Measurements from ENCODE around the gene NAPB. TPM values are rescaled to one million over a fixed set of nuclear protein-coding genes. Genes with fewer than 3 reads are reported as not detected.

NAPB gene
- total RNA-seq, 1 experiment from 2014 or later = 10.1 TPM

- no TSS peak for BruUV-seq (replicated peaks)
- ChIA-PET POLR2A (interaction anchor here (0.6 to 3.2 kb wide), 10 partner anchors 8 to 846 kb away, joined by 3 to 41 read pairs (median 4); partner anchors contain the start of gene NXT1), CTCF (interaction anchor here (0.9 to 1.9 kb wide), 5 partner anchors 8 to 666 kb away, joined by 4 to 16 read pairs (median 5); partner anchors contain the start of genes NAPB and NXT1)
- H3K27ac Mint-ChIP-seq (ENCODE audit: unreplicated experiment) = peak overlapping the region; percentile 98
- peak overlapping the region; percentile 75 for H3K4me3 ChIP-seq (ENCODE audit: low read depth, low read length)
- H3K4me1 Mint-ChIP-seq (ENCODE audit: low read depth, unreplicated experiment) = peaks cover 9% of the 10 kb centered on the region
- peak; percentile 100 for DNase-seq
- H3K4me1 ChIP-seq = peaks cover 18% of the 10 kb centered on the region; the same call in 1 of the 2 replicates
- peak overlapping the region; percentile 91 for H3K4me3 Mint-ChIP-seq (ENCODE audit: unreplicated experiment)
- no peaks in the 10 kb centered on the region for H3K27me3 ChIP-seq (replicated peaks; ENCODE audit: control insufficient read depth, insufficient read depth, low read length)
- no peak for TF ChIP-seq CTCF (IDR thresholded peaks at IDR 0.05; ENCODE audit: insufficient read depth in 1 of 2, low read depth in 1 of 2, low read length in 1 of 2, severe bottlenecking in 1 of 2, unreplicated experiment in 1 of 2)
- H3K36me3 ChIP-seq (ENCODE audit: control insufficient read depth, insufficient read depth, low read length) = 0 out of 2 replicates have a peak, but pooled peaks cover 2% of the 10 kb centered on the region
- no peaks in the 10 kb centered on the region for H3K9me3 Mint-ChIP-seq (ENCODE audit: unreplicated experiment)
- no peaks in the 10 kb centered on the region for H3K27me3 Mint-ChIP-seq (ENCODE audit: insufficient read depth, unreplicated experiment)
- no peaks in the 10 kb centered on the region for H3K9me3 ChIP-seq
- intact Hi-C loops (cut with micrococcal nuclease; ENCODE audit: unreplicated experiment) = loop anchor here (1.0 to 10.0 kb wide), 3 partner anchors 8 to 773 kb away; partner anchors contain the start of genes CST9, FOXA2 and NXT1
- peaks cover 52% of the 10 kb centered on the region for H3K36me3 Mint-ChIP-seq (ENCODE audit: insufficient read depth, unreplicated experiment)
Observed at GRCh38 chr20:23357767-23358562, 63.3 kb downstream of the NAPB start.

- Histone ChIP-seq H3K27me3 (replicated peaks; ENCODE audit: control insufficient read depth, insufficient read depth, low read length) (no peaks in the 10 kb centered on the region), H3K4me3 (ENCODE audit: low read depth, low read length) (no peak overlapping the region), H3K4me1 (peaks cover 18% of the 10 kb centered on the region; the same call in 1 of the 2 replicates), H3K36me3 (ENCODE audit: control insufficient read depth, insufficient read depth, low read length) (0 out of 2 replicates have a peak, but pooled peaks cover 2% of the 10 kb centered on the region), H3K9me3 (no peaks in the 10 kb centered on the region)
- no peak for DNase-seq
- intact Hi-C loops (cut with micrococcal nuclease; ENCODE audit: unreplicated experiment) = loop anchor here (10.0 kb wide), 2 partner anchors 249 to 771 kb away; partner anchors contain the start of genes CST9 and FOXA2
- Mint-ChIP-seq H3K4me3 (ENCODE audit: unreplicated experiment) (peak overlapping the region; percentile 27), H3K27me3 (ENCODE audit: insufficient read depth, unreplicated experiment) (no peaks in the 10 kb centered on the region), H3K9me3 (ENCODE audit: unreplicated experiment) (no peaks in the 10 kb centered on the region), H3K4me1 (ENCODE audit: low read depth, unreplicated experiment) (peaks cover 12% of the 10 kb centered on the region), H3K36me3 (ENCODE audit: insufficient read depth, unreplicated experiment) (peaks cover 40% of the 10 kb centered on the region), H3K27ac (ENCODE audit: unreplicated experiment) (no peak overlapping the region)
- no TSS peak for BruUV-seq (replicated peaks)
- CTCF ChIA-PET = no interaction called here
- TF ChIP-seq CTCF (IDR thresholded peaks at IDR 0.05; ENCODE audit: insufficient read depth in 1 of 2, low read depth in 1 of 2, low read length in 1 of 2, severe bottlenecking in 1 of 2, unreplicated experiment in 1 of 2) = no peak
- POLR2A ChIA-PET = no interaction called here
Observed at GRCh38 chr20:23356203-23356602, 65.1 kb downstream of the NAPB start.
